GM23338 (cell line): ENCODE data around the gene PERM1.

Experiments used
- CREB1 ChIP-seq: fragments of 250-450 bp; sonication (Bioruptor Pico); IDR thresholded peaks from 2 replicates; pipeline ENCODE4 v1.5.0; 2020; ENCODE audit warnings: low read depth, mild to moderate bottlenecking, moderate library complexity
- CTCF ChIP-seq, 2 experiments: fragments of 200-600 bp in 1 of 2; sonication (generic) in 1 of 2; conservative IDR thresholded peaks; 2 replicates each; pipeline versions ENCODE4 v1.5.1 to v1.6.1; 2016 to 2017; ENCODE audit warnings: antibody characterized with exemption in 2 of 2, low read depth in 2 of 2, mild to moderate bottlenecking in 2 of 2, moderate library complexity in 1 of 2
- POLR2AphosphoS5 ChIP-seq: IDR thresholded peaks from 2 replicates; pipeline ENCODE4 v1.6.1; 2016; ENCODE audit warnings: antibody characterized with exemption, low read depth
- STAT1 ChIP-seq: IDR thresholded peaks from one replicate; pipeline ENCODE4 v1.6.1; 2016; ENCODE audit warnings: antibody characterized with exemption; ENCODE audit not compliant: unreplicated experiment

DNA sequence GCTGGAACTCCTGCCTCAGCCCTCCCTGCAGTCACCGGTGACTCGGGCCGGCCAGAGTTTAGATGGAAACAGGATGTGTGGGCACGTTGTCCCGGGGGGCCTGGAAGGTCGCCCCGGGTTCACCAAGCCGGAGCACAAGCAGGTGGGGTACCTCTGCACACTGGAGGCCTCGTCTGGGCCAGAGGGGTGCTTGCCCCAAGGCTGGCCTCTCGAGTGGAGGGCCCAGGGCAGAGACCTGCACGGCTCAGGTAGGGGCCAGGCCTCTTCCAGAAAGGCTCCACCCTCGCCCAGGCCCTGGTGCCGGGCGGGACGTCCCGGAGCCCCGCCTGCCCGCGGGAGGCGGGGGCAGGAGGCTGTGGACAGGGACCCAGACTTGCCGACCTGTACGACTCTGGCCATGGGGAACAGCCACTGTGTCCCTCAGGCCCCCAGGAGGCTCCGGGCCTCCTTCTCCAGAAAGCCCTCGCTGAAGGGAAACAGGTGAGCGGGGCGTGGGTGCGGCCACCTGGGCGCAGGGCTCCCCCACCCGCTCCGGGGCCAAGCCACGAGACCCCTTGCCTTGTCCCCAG, 15.7 kb downstream of the PERM1 start, which contains the start of gene PLEKHN1:
- TF ChIP-seq CTCF (conservative IDR thresholded peaks at IDR 0.05; ENCODE audit: low read depth in 2 of 2) (no peak), CREB1 (CRISPR knock-in tag) (no peak), POLR2AphosphoS5 (no peak; the same call in 1 of the 2 replicates), STAT1 (no peak)
